GM23338 (cell line): ENCODE results near the gene ITGB3.

Experiments
- CTCF ChIP-seq, 2 experiments: fragments of 200-600 bp in 1 of 2; sonication (generic) in 1 of 2; conservative IDR thresholded peaks; 2 replicates each; pipeline versions ENCODE4 v1.5.1 to v1.6.1; 2016 to 2017; ENCODE audit warnings: antibody characterized with exemption in 2 of 2, low read depth in 2 of 2, mild to moderate bottlenecking in 2 of 2, moderate library complexity in 1 of 2
- EZH2 ChIP-seq: fragments of 200-600 bp; sonication (generic); IDR thresholded peaks from one replicate; pipeline ENCODE4 v1.8.0; 2017; ENCODE audit warnings: antibody characterized with exemption, mild to moderate bottlenecking, low read depth; ENCODE audit not compliant: unreplicated experiment
- EZH2phosphoT487 ChIP-seq: fragments of 200-600 bp; sonication (generic); IDR thresholded peaks from one replicate; pipeline ENCODE4 v1.8.1; 2018; ENCODE audit warnings: antibody characterized with exemption; ENCODE audit not compliant: unreplicated experiment
- JUNB ChIP-seq: IDR thresholded peaks from one replicate; pipeline ENCODE4 v1.6.1; 2016; ENCODE audit warnings: antibody characterized with exemption; ENCODE audit not compliant: unreplicated experiment
- POLR2AphosphoS5 ChIP-seq: IDR thresholded peaks from 2 replicates; pipeline ENCODE4 v1.6.1; 2016; ENCODE audit warnings: antibody characterized with exemption, low read depth
- TF ChIP-seq, protein P1 (sequence below): IDR thresholded peaks from one replicate; pipeline ENCODE4 v1.6.1; 2018; ENCODE audit warnings: antibody characterized with exemption; ENCODE audit not compliant: unreplicated experiment

DNA sequence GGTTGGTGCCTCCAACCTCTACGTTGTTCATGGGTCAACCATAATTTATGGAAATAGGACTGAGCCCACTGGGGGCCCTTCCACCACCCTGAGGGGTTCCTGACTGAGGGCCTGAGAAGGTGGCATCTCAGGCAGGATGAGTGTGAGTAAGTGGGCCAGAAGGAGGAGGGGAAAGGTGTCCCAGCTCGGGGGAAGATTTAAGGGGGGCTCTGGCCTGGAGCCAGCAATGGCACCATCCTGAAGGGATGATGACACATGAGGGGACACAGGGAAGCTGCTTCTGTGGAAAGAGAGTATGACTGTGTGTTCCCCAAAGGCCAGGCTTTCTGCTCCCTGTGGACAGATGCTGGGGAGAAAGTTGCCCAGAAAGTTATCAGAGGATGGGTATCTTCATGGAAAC, 25.8 kb upstream of the ITGB3 start:
- TF ChIP-seq CTCF (conservative IDR thresholded peaks at IDR 0.05; ENCODE audit: low read depth in 2 of 2) = no peak
- TF ChIP-seq EZH2phosphoT487 = no peak
- TF ChIP-seq POLR2AphosphoS5 = no peak
- TF ChIP-seq EZH2 = no peak
- no peak for TF ChIP-seq JUNB
- TF ChIP-seq, protein P1, sequence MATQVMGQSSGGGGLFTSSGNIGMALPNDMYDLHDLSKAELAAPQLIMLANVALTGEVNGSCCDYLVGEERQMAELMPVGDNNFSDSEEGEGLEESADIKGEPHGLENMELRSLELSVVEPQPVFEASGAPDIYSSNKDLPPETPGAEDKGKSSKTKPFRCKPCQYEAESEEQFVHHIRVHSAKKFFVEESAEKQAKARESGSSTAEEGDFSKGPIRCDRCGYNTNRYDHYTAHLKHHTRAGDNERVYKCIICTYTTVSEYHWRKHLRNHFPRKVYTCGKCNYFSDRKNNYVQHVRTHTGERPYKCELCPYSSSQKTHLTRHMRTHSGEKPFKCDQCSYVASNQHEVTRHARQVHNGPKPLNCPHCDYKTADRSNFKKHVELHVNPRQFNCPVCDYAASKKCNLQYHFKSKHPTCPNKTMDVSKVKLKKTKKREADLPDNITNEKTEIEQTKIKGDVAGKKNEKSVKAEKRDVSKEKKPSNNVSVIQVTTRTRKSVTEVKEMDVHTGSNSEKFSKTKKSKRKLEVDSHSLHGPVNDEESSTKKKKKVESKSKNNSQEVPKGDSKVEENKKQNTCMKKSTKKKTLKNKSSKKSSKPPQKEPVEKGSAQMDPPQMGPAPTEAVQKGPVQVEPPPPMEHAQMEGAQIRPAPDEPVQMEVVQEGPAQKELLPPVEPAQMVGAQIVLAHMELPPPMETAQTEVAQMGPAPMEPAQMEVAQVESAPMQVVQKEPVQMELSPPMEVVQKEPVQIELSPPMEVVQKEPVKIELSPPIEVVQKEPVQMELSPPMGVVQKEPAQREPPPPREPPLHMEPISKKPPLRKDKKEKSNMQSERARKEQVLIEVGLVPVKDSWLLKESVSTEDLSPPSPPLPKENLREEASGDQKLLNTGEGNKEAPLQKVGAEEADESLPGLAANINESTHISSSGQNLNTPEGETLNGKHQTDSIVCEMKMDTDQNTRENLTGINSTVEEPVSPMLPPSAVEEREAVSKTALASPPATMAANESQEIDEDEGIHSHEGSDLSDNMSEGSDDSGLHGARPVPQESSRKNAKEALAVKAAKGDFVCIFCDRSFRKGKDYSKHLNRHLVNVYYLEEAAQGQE = no peak
